Measurements from ENCODE around the gene SPINK4.

GRCh38 chr9:33272061-33272460 is 32.1 kb downstream of the SPINK4 start:
- no peak for TF ChIP-seq EZH2 (IDR thresholded peaks at IDR 0.05)
- no peak for TF ChIP-seq MAX (IDR thresholded peaks at IDR 0.05)
- no peak for TF ChIP-seq CTCF (IDR thresholded peaks at IDR 0.05 in 2 of 3, conservative IDR thresholded peaks at IDR 0.05 in 1 of 3; ENCODE audit: borderline replicate concordance in 1 of 3, insufficient read depth in 1 of 3, low read depth in 2 of 3, low read length in 2 of 3)
- no peak for TF ChIP-seq POLR2A (IDR thresholded peaks at IDR 0.05; ENCODE audit: borderline replicate concordance, extremely low read depth, insufficient read depth, insufficient read length)
- TF ChIP-seq RAD21 (IDR thresholded peaks at IDR 0.05; ENCODE audit: low read depth): no peak
- no peak for TF ChIP-seq POLR2AphosphoS5 (IDR thresholded peaks at IDR 0.05; ENCODE audit: low read depth, low read length)
- no peak for TF ChIP-seq REST (IDR thresholded peaks at IDR 0.05; ENCODE audit: low read depth)
- no peak for TF ChIP-seq YY1 (IDR thresholded peaks at IDR 0.05; ENCODE audit: extremely low read depth, insufficient replicate concordance, low read depth, low read length)

All from HCT116 (cell line).